Sigmoid colon (tissue), 7 donors: Measurements from ENCODE around the gene LCN2. TPM values are rescaled to one million over a fixed set of nuclear protein-coding genes. Genes with fewer than 3 reads are reported as not detected.

Experiments
- DNase-seq: peaks from one replicate; pipeline ENCODE4 v3.0.0-alpha.2; 2019
- H3K27ac ChIP-seq, 4 donors: fragments of 200-600 bp; sonication (generic); one replicate each; pipeline ENCODE4 v1.5.1; 2016 to 2019; ENCODE audit warnings: mild to moderate bottlenecking in 1 of 4
- H3K27me3 ChIP-seq, 3 donors: fragments of 200-600 bp; sonication (generic); one replicate each; pipeline ENCODE4 v1.5.1; 2019; ENCODE audit warnings: mild to moderate bottlenecking in 1 of 3
- H3K36me3 ChIP-seq, 4 donors: fragments of 200-600 bp; sonication (generic); one replicate each; pipeline ENCODE4 v1.5.1; 2016 to 2019
- H3K4me1 ChIP-seq, 4 donors: fragments of 200-600 bp; sonication (generic); one replicate each; pipeline ENCODE4 v1.5.1; 2017 to 2019
- H3K4me3 ChIP-seq, 4 donors: fragments of 200-600 bp; sonication (generic); one replicate each; pipeline ENCODE4 v1.5.1; 2017 to 2019; ENCODE audit warnings: mild to moderate bottlenecking in 2 of 4, moderate library complexity in 1 of 4
- H3K9me3 ChIP-seq, 4 donors: fragments of 200-600 bp in 3 of 4; sonication (generic) in 3 of 4; one replicate each; pipeline versions ENCODE4 v1.5.1 to v1.6.1; 2013 to 2019
- CTCF ChIP-seq, 4 experiments: fragments of 450-650 bp in 3 of 4; fragments of 200-600 bp in 1 of 4; IDR thresholded peaks; one replicate each; pipeline ENCODE4 v1.5.1; 2016 to 2019; ENCODE audit warnings: antibody characterized with exemption in 4 of 4, mild to moderate bottlenecking in 3 of 4, moderate library complexity in 2 of 4
- EP300 ChIP-seq, 4 donors: sonication (generic); formaldehyde crosslinking; IDR thresholded peaks; one replicate each; pipeline ENCODE4 v1.6.1; 2017; ENCODE audit warnings: antibody characterized with exemption in 4 of 4
- POLR2A ChIP-seq, 2 donors: fragments of 450-650 bp; IDR thresholded peaks; one replicate each; pipeline ENCODE4 v1.6.1; 2016; ENCODE audit warnings: antibody characterized with exemption in 2 of 2, mild to moderate bottlenecking in 2 of 2, moderate library complexity in 2 of 2
- POLR2AphosphoS5 ChIP-seq, 4 donors: sonication (generic); formaldehyde crosslinking; IDR thresholded peaks; one replicate each; pipeline ENCODE4 v1.6.1; 2017; ENCODE audit warnings: antibody characterized with exemption in 4 of 4
- WGBS, 2 donors: extraction: QIAGEN DNeasy Blood & Tissue Kit; methylation state at CpG; one replicate each; pipeline ENCODE4 v1.1.7; 2013; 5-methylcytosine and 5-hydroxymethylcytosine counted together
- intact Hi-C: fragments of 100-400 bp; cut with DNase I; formaldehyde crosslinking; loops from one replicate; pipeline ENCODE4 v1.15.1; 2023
- polyA plus RNA-seq, 3 donors: library from polyadenylated mRNA; stranded (reverse); fragments of 200-250 nt; gene quantifications; one replicate each; pipeline ENCODE4 v1.2.3, GENCODE V29; 2013
- total RNA-seq, 4 donors: library from RNA; depleted of rRNA; stranded (reverse); fragments of >200 nt; gene quantifications; one replicate each; pipeline ENCODE4 v1.1.0, GENCODE V29; 2016
- donor health status: healthy with polysubstance abuse.
- donor health status: Bipolar disorder and iron deficiency.
- donor health status: healthy.

LCN2 gene
- total and polyA plus RNA-seq, 7 donors, result 9.6 to 1,818 (median 79.8) TPM; not detected in 4

GRCh38 chr9:128121924-128122808 lies 27.1 kb upstream of the LCN2 start:
- Histone ChIP-seq H3K36me3 (peaks cover 21 to 48% (median 28%) of the 10 kb centered on the region in 4 donors), H3K27me3 (no peaks in the 10 kb centered on the region), H3K4me3 (no peak overlapping the region), H3K9me3 (no peaks in the 10 kb centered on the region), H3K4me1 (peaks cover 0 to 33% (median 29%) of the 10 kb centered on the region in 4 donors), H3K27ac (no peak overlapping the region)
- peak; percentile 63 for DNase-seq
- intact Hi-C loops, result no loop called here
- 89 to 92% methylated on average over 27 of the region's 27 CpGs for WGBS, 2 donors
- no peak for TF ChIP-seq CTCF (IDR thresholded peaks at IDR 0.05)
- TF ChIP-seq POLR2AphosphoS5 (IDR thresholded peaks at IDR 0.05), result no peak
- TF ChIP-seq POLR2A (IDR thresholded peaks at IDR 0.05), result no peak
- TF ChIP-seq EP300 (IDR thresholded peaks at IDR 0.05), result no peak

- Histone ChIP-seq H3K4me1 (peaks cover 0 to 33% (median 28%) of the 10 kb centered on the region in 4 donors), H3K27me3 (no peaks in the 10 kb centered on the region), H3K36me3 (peaks cover 21 to 48% (median 28%) of the 10 kb centered on the region in 4 donors), H3K9me3 (no peaks in the 10 kb centered on the region), H3K4me3 (no peak overlapping the region), H3K27ac (no peak overlapping the region)
- no peak for DNase-seq
- intact Hi-C loops, result no loop called here
- WGBS, 2 donors, result 95 to 96% methylated on average over 24 of the region's 24 CpGs
- TF ChIP-seq EP300 (IDR thresholded peaks at IDR 0.05) (no peak), POLR2A (IDR thresholded peaks at IDR 0.05) (no peak), CTCF (IDR thresholded peaks at IDR 0.05) (no peak), POLR2AphosphoS5 (IDR thresholded peaks at IDR 0.05) (no peak)
Observed at GRCh38 chr9:128122809-128123175, 26.5 kb upstream of the LCN2 start.

- DNase-seq, result peak; percentile 63
- TF ChIP-seq EP300 (IDR thresholded peaks at IDR 0.05) (no peak), POLR2AphosphoS5 (IDR thresholded peaks at IDR 0.05) (no peak), POLR2A (IDR thresholded peaks at IDR 0.05) (no peak), CTCF (IDR thresholded peaks at IDR 0.05) (no peak)
- peaks cover 21 to 48% (median 28%) of the 10 kb centered on the region in 4 donors for H3K36me3 ChIP-seq
- H3K9me3 ChIP-seq, result no peaks in the 10 kb centered on the region
- no peaks in the 10 kb centered on the region for H3K27me3 ChIP-seq
- peaks cover 0 to 28% (median 25%) of the 10 kb centered on the region in 4 donors for H3K4me1 ChIP-seq
- 92 to 95% methylated on average over 21 of the region's 21 CpGs for WGBS, 2 donors
- intact Hi-C loops, result no loop called here
- H3K27ac ChIP-seq, result no peak overlapping the region
- no peak overlapping the region for H3K4me3 ChIP-seq
Observed at GRCh38 chr9:128123451-128124080, 25.7 kb upstream of the LCN2 start.

GRCh38 chr9:128124451-128124850 lies 24.8 kb upstream of the LCN2 start:
- no peak overlapping the region for H3K27ac ChIP-seq
- H3K4me3 ChIP-seq, result no peak overlapping the region
- WGBS, 2 donors, result 80 to 87% methylated on average over 8 of the region's 8 CpGs
- TF ChIP-seq POLR2AphosphoS5 (IDR thresholded peaks at IDR 0.05) (no peak), POLR2A (IDR thresholded peaks at IDR 0.05) (no peak), EP300 (IDR thresholded peaks at IDR 0.05) (no peak), CTCF (IDR thresholded peaks at IDR 0.05) (no peak)
- no peak for DNase-seq
- H3K36me3 ChIP-seq, result peaks cover 21 to 48% (median 28%) of the 10 kb centered on the region in 4 donors
- no peaks in the 10 kb centered on the region for H3K27me3 ChIP-seq
- intact Hi-C loops, result no loop called here
- no peaks in the 10 kb centered on the region for H3K9me3 ChIP-seq
- peaks cover 0 to 37% (median 34%) of the 10 kb centered on the region in 4 donors for H3K4me1 ChIP-seq
